HG03108 (cell line): Measurements from ENCODE around the gene SARS1.
"Not testable (repeated sequence)": the region's sequence is repeated elsewhere in the genome, so short reads cannot be mapped to it uniquely, and the experiment has no call there.

Experiments used
- ATAC-seq: cut with Tn5 transposase; IDR thresholded peaks from one replicate; pipeline ENCODE4 v1.9.1; 2021; ENCODE audit warnings: moderate library complexity; ENCODE audit not compliant: unreplicated experiment

SARS1 gene

GRCh38 chr1:109213824-109214693 is at the start of gene SARS1:
SARS1 (plus strand) TSS chr1:109213918; CDS start chr1:109213993, 75 bp downstream.
- ATAC-seq: peak; percentile 75

- ATAC-seq: no peak
These were observed 49.2 kb upstream of the SARS1 start for GRCh38 chr1:109164538-109164937.

GRCh38 chr1:109167001-109167506 is 46.7 kb upstream of the SARS1 start:
- ATAC-seq: peak; percentile 67

- no peak for ATAC-seq
These were observed 43.5 kb upstream of the SARS1 start for GRCh38 chr1:109170035-109170764.

GRCh38 chr1:109171646-109172045 is 42.1 kb upstream of the SARS1 start:
- no peak for ATAC-seq

GRCh38 chr1:109176349-109176748 is 37.4 kb upstream of the SARS1 start:
- not testable (repeated sequence) for ATAC-seq

- ATAC-seq: not testable (repeated sequence)
These were observed 33.0 kb upstream of the SARS1 start for GRCh38 chr1:109180715-109181084.

- no peak for ATAC-seq
These were observed 32.5 kb upstream of the SARS1 start for GRCh38 chr1:109181085-109181806.

- no peak for ATAC-seq
These were observed 31.9 kb upstream of the SARS1 start for GRCh38 chr1:109181807-109182163.

GRCh38 chr1:109183058-109183738 is 30.5 kb upstream of the SARS1 start:
- ATAC-seq: no peak

GRCh38 chr1:109184687-109185086 is 29.0 kb upstream of the SARS1 start:
- ATAC-seq: no peak

GRCh38 chr1:109185357-109185756 is 28.4 kb upstream of the SARS1 start:
- ATAC-seq: no peak

GRCh38 chr1:109185990-109186732 is 27.6 kb upstream of the SARS1 start:
- ATAC-seq: no peak

- no peak for ATAC-seq
These were observed 27.0 kb upstream of the SARS1 start for GRCh38 chr1:109186733-109187086.

- ATAC-seq: no peak
These were observed 26.6 kb upstream of the SARS1 start for GRCh38 chr1:109187127-109187526.

GRCh38 chr1:109188200-109188599 is 25.5 kb upstream of the SARS1 start:
- no peak for ATAC-seq

- ATAC-seq: no peak
These were observed 24.9 kb upstream of the SARS1 start for GRCh38 chr1:109188781-109189180.

- no peak for ATAC-seq
These were observed 23.5 kb upstream of the SARS1 start for GRCh38 chr1:109190189-109190588.

GRCh38 chr1:109191377-109191776 is 22.3 kb upstream of the SARS1 start:
- no peak for ATAC-seq

- ATAC-seq: no peak
These were observed 21.8 kb upstream of the SARS1 start for GRCh38 chr1:109191891-109192290.
